GM19023 (cell line): ENCODE data around the gene PTK7.

Experiments used
- ATAC-seq: cut with Tn5 transposase; IDR thresholded peaks from one replicate; pipeline ENCODE4 v1.9.1; 2021; ENCODE audit warnings: mild to moderate bottlenecking, moderate library complexity; ENCODE audit not compliant: unreplicated experiment

PTK7 gene

DNA sequence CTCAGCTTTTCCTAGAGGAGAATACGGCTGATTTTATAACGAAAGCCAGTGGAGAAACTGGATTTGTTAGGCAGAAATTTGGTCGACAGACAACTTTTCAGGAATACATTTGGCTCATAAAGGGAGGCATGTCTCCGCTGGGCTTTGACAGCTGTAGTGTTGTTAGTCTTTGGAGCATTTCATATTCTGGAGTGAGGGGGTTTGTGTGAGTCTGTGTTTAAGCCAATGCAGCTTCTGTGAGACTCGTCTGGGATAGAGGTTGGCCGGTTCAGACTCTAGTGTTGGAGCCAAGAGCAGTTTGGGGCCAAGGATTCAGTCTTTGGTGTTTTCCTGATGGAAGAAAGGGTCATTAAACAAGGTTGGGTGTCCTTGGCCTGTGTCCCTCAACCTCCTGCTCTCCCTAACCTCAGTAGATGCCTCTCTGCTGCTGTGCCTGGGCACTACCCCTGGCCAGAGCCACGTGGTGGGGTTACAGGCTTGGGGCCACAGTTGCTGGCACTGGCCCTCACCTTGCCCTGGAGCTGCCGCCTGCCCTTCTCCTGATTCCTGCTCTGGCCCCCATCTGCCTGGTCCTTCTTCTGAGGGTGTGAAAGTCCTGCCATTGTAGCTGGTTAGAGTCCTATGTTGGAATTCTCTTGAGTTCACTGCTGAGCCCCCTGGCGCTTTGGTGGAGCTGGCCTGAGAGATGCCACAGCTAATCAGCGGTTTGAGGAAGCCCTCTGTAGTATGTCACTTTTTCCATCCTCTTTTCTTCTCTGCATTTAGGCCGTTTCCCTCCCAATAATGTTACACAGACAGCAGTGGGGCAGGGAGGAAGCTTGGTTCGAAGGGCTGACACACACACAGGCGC is 6.9 kb downstream of the PTK7 start:
- no peak for ATAC-seq

DNA sequence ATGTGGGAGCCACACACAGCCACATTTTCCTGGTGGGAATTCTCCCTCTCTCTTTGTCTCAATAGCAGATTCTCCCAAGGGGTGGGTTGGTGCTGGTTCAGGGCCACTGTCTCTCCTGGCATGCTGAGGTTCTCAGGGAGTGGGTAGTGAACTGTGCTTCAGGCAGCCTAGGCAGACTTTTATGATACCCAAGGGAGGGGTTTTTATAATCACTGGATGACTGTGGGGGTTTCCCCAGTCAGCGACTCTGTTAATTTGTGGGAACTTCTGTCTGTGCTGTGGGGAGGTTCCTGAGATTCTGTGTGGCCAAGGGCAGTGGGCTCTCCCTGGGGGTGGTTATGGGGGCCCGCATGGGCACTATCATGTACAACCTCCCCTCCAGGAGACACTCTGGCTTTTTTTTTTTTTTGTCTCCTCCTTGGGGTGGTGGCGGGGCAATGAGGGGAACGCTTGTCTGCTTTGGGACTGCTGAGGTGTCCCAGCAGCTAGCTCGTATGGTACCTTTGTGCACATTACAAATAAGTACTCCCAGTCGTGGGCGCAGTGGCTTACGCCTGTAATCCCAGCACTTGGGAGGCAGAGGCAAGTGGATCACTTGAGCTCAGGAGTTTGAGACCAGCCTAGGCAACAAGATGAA is 10.0 kb downstream of the PTK7 start:
- no peak for ATAC-seq

DNA sequence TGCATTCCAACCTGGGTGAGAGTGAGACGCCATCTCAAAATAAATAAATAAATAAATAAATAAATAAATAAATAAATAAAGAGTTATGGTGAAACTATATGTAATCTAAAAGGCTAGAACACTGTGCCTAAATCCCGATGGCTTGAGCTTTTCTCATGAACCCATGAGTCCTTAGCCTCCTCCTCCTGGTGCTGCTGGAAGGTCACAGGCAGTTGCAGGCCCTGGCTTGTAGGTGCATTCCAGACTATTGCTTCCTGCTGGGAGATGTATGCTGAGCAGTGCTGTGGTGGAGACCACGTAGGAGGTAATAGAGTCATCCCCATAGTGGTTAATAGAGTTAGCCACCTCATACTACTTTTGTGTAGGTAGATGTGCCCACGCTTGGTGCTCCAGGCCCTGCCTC is 12.5 kb downstream of the PTK7 start:
- ATAC-seq = no peak

DNA sequence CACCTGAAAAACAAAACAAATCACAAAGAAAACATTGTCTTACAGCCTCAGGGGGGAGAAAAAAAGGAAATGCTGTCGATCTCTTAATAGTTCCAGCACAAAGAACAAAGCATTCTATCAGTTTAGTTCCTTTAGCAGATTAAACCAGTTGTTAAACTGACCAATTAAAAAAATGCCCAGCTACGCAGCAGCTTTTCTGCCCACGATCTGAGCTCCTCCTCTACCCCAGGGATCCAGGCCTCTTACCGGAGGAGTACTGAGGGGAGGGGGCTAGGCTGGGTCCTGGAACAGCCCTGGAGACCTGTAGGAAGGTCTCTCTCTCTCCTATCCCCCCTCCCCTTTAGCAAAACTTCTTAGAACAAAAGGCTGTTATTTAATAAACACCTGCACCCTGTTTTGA is 13.4 kb downstream of the PTK7 start:
- ATAC-seq = no peak

DNA sequence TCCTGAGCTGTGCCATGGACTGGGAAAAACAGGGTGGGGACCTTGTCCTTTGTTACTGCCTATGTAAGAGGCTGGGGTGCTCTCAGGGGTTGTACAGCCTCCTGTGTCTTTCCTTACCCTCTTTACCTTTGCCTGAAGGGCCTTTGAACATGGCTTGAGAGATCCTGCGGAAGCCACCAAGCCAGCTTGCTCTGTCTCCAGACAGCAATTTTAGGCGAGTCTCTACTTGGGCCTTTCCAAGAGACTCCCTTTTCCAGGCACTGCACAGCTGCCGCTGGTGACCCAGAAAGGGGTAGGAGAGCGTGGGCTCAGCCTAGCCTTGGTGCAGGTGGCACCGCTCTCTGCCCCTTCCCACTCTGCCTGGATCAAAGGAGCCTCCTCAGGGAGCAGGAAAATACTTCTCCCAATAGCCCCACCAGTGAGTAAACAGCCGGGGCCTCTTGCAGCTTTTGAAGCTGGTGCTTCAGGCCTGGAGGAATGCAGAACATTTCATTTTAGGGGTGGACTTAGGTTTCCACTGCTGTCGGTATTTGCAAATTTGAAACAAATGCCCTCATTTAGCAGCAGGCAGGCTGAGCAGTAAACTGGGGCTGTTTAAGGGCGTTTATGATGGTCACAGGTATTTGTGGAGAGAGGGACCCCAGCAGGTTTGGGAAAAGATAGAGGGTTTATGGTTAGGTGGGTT is 13.9 kb downstream of the PTK7 start:
- no peak for ATAC-seq

DNA sequence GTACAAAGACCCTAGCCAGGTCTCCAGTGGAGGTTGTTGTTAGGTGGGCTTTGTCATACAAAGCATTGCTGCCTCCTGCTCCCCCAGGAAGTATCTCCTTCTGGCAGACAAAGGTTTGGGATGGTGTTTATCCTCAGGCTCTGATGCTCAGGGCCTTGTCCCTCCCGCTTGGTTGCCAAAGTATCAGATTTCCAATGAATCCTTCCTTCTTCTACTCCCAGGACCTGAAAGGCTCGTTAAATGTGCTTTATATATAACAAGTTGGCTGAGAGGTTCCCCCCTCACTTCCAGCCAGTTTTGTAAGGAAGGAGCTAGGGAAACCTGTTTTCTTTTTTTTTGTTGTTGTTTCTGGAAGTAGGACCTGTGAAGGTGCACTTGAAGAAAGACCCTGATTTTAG is 14.4 kb downstream of the PTK7 start:
- no peak for ATAC-seq

DNA sequence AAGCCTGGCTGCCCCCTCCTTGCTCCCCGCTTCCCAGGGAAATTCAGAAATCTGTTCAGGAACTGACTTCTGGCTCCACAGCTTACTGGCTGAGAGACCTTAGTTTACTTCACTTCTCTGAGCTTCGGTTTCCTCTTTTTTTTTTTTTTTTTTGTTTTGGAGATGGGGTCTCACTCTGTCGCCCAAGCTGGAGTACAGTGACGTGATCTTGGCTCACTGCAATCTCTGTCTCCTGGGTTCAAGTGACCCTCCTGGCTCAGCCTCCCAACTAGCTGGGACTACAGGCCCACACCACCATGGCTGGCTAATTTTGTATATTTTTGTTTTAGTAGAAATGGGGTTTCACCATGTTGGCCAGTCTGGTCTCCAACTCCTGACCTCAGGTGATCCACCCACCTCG is 14.9 kb downstream of the PTK7 start:
- ATAC-seq = no peak

DNA sequence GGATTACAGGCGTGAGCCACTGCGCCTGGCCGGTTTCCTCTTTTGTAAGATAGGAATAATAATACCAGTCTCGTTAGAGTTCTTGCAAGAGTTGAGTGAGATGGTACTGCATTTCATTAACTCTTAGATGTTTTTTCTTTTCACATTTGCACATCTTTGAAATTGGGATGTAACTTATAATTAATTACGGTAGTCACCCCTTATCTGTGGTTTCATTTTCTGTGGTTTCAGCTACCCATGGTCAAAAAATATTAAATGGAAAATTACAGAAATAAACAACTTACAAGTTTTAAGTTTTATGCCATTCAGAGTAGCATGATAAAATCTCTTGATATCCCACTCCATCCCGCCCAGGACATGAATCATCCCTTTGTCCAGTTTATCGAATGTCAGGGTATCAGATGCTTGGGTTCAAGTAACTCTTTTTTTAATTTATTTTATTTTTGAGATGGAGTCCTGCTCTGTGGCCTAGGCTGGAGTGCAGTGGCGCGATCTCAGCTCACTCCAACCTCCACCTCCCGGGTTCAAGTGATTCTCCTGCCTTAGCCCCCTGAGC is 15.4 kb downstream of the PTK7 start:
- ATAC-seq = no peak

DNA sequence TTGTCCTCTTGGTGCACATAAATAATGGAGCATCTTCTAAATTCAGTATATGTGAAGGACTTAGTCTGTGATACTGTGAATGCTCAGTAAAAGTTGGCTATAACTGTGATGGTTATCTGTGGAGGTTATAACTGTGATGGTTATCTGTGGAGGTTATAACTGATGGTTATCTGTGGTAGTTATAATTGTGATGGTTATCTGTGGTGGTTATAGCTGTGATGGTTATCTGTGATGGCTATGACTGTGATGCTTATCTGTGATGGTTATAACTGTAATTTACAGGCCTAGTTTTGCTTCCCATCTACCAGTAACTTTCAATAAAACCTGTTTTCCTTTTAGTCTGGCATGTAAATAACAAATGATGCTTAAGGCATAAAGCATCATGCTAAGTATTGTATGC is 16.5 kb downstream of the PTK7 start:
- ATAC-seq = no peak

DNA sequence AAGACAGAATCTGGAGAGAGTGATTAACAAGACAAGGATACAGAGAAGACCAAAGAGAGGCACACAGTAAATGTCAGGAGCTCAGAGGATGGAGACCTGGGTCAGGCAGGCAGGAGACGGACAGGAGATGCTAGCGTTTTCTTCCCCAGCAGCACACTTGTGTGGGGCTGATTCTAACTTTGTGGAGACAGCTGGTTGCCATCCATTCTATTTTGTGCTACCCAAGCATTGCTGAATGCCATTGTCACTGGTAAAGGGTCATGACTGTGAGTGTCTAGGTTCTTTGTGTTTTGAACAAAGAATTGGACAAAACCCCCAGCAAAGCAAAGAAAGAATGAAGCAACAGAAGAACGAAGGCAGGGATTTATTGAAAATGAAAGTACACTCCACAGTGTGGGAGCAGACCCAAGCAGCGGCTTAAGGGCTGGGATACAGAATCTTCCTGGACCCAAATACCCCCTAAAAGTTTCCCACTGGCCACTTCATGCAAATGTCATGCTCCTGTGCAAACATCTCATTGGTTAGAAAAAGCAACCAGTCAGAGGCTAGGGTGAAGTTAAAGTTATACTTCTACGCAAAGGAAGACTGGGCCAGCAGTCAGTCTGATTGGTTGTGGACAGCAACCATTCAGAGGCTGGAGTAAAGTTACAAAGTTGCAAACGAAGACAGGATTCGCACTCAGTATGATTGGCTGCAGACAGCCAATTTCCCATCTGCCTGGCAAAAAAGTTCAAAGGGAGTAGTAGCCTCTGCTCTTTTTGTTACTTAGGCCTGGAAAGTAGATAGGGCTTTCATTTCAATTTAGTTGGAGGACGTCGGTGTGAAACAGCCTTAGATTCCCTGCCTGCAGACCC is 17.5 kb downstream of the PTK7 start:
- ATAC-seq = no peak

DNA sequence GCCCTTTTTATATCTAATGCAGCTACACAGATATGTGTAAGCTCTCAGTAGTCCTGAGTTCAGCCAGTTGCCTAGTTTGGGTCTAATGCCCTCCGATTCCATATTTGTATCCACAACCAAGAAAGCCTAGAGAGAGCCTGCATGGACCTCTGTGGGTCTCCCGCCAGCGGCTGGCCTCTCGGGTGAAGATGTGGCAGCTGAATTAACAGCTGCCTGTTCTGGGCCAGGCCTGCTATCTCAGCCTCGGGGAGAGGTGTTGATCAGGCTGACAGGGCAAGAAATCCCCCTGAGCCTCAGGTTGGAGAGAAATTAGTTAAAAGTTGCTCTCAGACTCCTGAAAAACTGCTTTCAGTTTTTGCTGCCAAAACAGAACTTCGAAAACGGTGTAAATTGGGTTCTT is 19.8 kb downstream of the PTK7 start:
- no peak for ATAC-seq

DNA sequence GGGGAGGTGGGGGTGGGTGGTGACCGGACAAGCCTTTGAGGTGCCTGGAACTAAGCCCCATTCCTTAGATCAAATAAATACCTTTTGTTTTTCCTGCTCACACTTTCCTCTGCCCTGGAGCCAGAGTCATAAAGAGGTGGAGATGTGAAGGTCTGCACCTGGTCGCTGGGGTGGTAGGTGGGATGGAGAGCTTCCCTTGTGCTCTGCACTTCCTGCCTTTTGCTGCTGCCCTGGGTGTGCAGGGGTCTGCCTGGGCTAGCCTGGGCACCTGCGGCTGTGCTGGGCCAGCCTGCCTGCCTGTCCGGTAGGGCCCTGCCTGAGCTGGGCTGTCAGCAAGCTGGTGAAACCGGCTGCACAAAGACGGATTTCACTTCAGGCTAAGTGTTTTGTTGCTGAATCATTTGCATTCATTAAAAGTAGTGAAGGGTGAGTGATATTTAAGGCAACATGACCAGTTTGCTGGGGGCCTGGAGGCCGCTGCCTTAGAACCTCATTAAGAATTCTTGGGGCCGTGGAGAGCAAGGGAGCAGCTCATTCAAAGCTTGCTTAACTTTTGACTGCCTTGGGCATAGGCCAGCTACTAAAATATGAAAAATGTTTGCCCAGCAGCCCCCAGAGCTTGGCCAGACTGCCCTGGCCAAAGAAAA is 20.5 kb downstream of the PTK7 start:
- ATAC-seq = no peak

DNA sequence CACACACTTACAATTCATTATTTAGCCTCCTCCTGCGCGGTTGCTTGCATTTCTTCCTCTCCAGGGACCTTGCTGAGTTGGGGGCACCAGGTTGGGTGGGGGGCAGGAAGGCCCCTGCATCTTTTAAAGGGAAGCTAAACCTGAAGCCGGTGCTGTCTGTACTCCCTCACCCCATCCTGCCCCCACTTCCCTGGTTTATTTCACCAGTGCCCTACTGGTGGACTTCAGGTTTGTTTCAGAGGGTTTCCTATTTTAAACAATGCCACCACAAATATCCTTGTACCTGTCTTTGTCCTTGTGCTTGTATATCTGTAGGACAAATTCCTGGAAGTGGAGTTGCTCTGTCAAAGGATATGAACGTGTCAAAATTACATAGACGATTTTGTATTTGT is 21.0 kb downstream of the PTK7 start:
- ATAC-seq = no peak

DNA sequence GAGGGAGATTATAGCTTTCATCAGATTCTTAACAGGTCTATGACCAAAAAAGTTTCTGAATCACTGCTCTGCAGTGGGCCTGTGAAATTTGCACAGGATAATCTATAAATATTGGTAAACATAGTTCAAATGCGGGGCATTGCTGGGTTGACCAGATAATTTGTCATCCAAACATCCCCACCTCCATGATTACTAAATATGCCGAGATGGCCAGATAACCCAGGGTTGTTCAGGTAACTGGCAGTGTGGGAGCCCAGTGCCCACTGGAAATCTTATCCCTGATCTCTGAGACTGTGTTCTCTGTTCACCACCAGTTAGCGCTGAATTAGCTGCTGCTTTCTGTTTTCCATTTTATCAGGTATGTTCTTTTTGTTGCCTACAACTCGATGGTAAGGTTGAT is 21.4 kb downstream of the PTK7 start:
- no peak for ATAC-seq

DNA sequence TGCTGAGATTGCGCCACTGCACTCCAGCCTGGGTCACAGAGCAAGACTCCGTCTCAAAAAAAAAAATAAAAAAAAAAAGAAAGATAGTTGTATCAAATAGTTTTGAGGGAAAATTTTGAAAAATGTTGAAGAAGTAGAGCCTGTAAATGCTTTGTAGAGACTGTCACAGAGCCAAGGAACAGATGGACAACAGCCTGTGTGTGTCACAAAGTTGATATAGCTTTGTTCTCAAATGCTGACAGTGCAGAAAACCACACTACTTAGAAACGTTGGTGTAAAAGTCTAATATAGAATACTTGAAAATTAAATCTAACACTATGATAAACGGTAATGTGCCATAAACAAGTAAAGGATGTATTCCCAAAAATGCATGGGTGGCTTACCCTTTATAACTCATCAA is 25.4 kb downstream of the PTK7 start:
- ATAC-seq = no peak

DNA sequence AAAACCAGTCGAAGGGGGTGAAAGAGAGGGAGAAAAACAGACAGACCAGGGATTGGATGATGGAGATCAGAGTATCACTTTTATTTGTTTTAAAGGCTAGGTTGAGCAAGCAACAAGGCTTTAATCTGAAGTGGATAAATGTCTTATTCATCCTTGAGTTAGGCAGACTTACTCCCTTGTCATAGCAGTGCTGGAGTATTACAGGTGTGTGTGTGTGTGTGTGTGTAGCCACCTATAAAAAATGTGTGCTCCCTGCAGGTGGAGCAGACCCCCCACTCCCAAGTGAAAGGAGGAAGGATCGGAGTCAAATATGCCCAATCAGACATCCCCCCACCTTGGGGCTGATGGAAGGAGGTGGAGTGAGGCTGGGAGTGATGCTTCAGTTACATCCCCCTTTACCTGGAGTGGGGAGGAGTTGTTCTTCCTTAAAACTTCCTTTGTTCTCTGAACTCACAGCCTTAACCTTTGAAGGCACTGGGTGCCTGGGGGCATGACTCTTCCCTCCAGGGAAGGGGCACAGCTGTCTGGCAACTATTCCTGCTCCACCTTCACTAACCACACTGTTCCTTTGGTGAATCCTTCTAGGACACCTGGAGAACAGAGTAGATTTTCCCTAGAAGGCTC is 27.3 kb downstream of the PTK7 start:
- no peak for ATAC-seq

DNA sequence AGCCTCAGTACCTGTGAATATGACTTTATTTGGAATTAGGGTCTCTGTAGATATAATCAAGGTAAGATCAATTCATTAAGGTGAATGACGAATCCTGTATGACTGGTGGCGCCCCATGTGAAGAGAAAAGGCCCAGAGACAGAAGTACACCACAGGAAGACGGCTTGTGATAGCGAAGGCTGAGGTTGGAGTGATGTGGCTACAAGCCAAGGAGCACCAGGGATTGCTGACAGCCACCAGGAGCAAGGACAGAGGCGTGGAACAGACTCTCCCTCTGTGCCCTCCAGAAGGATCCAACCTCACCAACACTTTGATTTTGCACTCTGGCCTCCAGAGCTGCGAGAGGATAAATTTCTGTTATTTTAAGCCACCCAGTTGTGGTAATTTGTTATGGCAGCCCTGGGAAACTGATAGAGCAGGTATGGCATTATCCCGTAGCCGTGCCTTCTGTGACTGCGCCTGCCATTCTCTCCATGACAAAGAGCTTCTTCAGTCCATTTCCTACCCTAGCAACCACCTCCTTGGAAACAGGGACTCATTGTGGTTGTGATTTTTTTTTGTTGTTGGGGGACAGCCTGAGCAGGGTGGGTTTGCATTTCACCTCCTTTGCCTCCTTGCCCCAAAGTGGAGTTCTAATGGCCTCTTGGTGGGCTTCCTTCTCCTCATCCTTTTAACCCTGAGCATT is 29.6 kb downstream of the PTK7 start:
- no peak for ATAC-seq

DNA sequence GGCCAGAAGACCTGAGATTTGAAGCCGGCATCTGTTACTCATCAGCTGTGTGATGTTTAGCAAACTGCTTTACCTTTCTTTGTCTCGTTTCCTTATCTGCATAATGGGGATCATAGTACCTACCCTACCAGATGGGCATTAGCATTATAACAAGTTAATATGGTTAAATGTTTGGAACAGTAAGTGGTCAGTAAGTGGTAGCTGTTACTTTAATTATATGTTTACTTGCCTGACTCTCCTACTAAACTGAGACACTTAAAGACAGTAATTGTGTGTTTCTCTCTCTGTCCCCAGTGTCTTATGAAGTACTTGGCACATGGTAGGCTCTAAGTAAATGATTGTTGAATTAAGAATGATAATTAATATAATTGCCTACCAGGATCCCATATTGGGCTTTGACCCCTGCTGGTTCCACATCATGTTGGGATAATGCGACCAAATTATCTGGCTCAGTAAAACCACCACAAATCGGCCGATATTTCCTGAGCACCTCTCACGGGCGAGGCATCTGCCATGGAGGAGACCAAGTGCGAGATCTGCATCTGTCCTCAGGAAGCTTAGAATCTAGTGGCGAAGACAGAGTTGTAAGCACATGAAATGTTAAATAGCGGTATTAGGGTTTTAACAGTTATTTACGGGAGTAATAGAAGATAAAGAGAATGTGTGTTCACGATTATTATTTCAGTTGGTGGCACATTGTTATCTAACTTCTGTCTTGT is 31.4 kb downstream of the PTK7 start:
- ATAC-seq = no peak
